ENCODE results near the gene ING3.

ING3 gene

GRCh38 chr7:120924837-120925236 is 25.7 kb upstream of the ING3 start:
- no peak for TF ChIP-seq CTCF (IDR thresholded peaks at IDR 0.05)

DNA sequence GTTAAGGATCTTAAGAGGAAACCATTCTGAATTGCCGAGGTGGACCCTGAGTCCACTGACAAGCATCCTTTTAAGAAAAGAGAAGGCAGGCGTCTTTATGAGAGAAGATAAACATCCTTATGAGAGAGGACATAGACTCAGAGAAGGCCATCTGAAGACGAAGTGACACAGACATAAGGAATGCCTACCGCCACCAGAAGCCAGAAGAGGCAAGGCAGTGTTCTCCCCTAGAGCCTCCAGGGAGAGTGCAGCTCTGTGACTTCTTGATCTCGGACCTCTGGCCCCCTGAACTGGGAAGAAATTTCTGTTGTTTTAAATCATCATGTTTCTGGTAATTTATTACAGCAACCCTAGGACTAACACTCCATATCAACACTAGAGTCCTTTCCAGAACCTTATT is 25.2 kb upstream of the ING3 start:
- no peak for TF ChIP-seq CTCF (IDR thresholded peaks at IDR 0.05)

DNA sequence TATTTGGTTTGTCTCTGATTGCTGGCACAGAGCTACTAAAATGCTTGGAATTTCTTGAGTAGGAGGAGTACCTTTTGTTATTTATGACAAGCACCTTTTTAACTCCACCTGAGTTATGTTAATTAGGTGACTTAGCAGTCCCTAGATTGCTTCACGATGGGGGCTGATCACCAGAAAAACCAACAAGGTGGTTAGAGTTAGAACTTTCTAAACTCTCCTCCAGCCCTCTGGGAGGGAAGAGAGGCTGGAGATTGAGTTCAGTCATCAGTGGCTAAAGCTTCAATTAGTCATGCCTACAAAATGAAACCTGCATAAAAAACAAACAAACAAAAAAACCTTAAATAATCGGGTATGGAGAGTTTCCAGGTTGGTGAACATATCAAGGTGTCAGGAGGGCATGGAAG is 23.6 kb upstream of the ING3 start:
- no peak for TF ChIP-seq CTCF (IDR thresholded peaks at IDR 0.05)

- TF ChIP-seq CTCF (IDR thresholded peaks at IDR 0.05) = no peak
Measured at GRCh38 chr7:120927454-120928103, 23.0 kb upstream of the ING3 start.

- no peak for TF ChIP-seq CTCF (IDR thresholded peaks at IDR 0.05)
Measured at GRCh38 chr7:120931243-120931642, 19.3 kb upstream of the ING3 start.

- no peak for TF ChIP-seq CTCF (IDR thresholded peaks at IDR 0.05)
Measured at GRCh38 chr7:120933475-120933874, 17.1 kb upstream of the ING3 start.

GRCh38 chr7:120939345-120939744 is 11.2 kb upstream of the ING3 start:
- no peak for TF ChIP-seq CTCF (IDR thresholded peaks at IDR 0.05)

DNA sequence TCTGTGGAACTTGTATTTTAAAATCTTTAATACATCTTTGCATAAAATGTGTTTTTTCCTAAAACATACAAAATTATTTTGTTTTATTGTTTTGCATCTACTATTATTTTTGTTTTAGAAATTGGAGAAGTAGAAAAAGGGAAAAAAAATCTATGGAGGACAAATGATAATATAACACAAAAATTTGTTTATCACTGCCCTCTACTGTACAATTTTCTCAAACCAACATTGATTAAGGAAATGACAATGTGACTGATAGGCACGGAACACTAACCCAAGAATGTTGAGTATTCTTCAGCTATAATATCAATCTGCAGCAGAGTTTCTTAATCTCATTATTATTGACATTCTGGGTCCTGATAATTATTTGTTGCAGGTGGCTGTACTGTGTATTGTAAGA is 9.5 kb upstream of the ING3 start:
- TF ChIP-seq CTCF (IDR thresholded peaks at IDR 0.05) = peak; percentile 57

Measured in LNCAP (cell line).